ENCODE data around the gene RTBDN. TPM values are rescaled to one million over a fixed set of nuclear protein-coding genes. Genes with fewer than 3 reads are reported as not detected.
A peak's percentile ranks its signal among the peaks of the same experiment; 100 is the strongest.

RTBDN gene
- total RNA-seq, 1 donor from 2014 or later, result 4.8 TPM

GRCh38 chr19:12842511-12842910 is 8.1 kb upstream of the RTBDN start:
- peak overlapping the region; percentile 56 for H3K4me3 Mint-ChIP-seq (ENCODE audit: unreplicated experiment)
- peak overlapping the region; percentile 74 for H3K27ac Mint-ChIP-seq (ENCODE audit: unreplicated experiment)
- H3K36me3 Mint-ChIP-seq (ENCODE audit: unreplicated experiment), result peaks cover 12% of the 10 kb centered on the region
- peaks cover 42% of the 10 kb centered on the region for H3K4me1 Mint-ChIP-seq (ENCODE audit: low read depth, unreplicated experiment)
- DNase-seq, result no peak
- peaks cover 26% of the 10 kb centered on the region for H3K27me3 Mint-ChIP-seq (ENCODE audit: unreplicated experiment)
- no peak for TF ChIP-seq CTCF (IDR thresholded peaks at IDR 0.05; ENCODE audit: partially characterized antibody, unreplicated experiment)
- peaks cover 26% of the 10 kb centered on the region for H3K9me3 Mint-ChIP-seq (ENCODE audit: unreplicated experiment)

- TF ChIP-seq CTCF (IDR thresholded peaks at IDR 0.05; ENCODE audit: partially characterized antibody, unreplicated experiment), result no peak
- Mint-ChIP-seq H3K27ac (ENCODE audit: unreplicated experiment) (peak overlapping the region; percentile 98), H3K36me3 (ENCODE audit: unreplicated experiment) (peaks cover 12% of the 10 kb centered on the region), H3K27me3 (ENCODE audit: unreplicated experiment) (peaks cover 33% of the 10 kb centered on the region), H3K4me1 (ENCODE audit: low read depth, unreplicated experiment) (peaks cover 47% of the 10 kb centered on the region), H3K9me3 (ENCODE audit: unreplicated experiment) (peaks cover 28% of the 10 kb centered on the region), H3K4me3 (ENCODE audit: unreplicated experiment) (peak overlapping the region; percentile 95)
- peak; percentile 99 for DNase-seq
These were observed 6.7 kb upstream of the RTBDN start for GRCh38 chr19:12841094-12841493.

DNA sequence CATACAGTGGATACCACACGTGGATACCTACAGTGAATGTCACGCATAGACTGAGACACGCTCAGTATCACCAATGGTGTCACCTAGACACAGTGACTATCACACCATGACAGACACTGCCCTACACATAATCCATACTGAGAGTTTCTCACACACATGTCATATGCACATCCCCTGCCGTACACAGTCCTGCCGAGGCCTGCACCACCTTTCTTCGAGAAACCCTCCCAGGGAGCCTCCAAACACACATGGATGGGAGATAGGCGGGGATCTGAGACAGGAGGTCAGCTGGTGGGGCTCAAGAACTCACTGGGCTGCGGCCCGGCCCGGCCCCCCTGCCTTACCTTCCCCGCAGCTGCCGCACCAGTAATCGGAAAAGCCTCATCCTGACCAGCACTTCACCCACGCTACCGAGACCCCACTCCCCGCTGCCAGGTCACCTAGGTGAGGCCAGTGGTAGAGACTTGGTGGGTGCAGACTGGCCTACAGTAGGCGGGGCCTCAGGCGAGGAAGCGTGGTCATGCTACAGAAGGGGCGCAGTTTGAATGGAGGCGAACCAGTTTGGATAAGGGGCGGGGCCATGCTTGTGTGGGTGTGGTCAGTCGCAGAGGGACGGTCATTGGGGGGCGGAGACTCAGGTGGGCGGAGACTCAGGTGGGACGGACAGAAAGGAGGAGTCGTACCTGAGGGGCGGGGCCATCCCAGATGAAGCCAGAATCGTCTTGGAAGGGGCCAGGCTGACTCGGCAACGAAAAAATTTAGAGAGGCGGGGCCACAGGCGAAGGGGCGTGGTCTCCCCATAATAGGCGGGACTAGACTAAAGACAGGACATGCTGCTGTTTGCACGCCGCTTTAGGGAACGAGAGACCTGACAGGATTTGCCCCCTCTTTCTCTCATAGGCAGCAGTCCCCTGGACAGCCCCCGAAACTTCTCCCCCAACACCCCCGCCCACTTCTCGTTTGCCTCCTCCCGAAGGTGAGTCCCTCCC is 6.0 kb upstream of the RTBDN start:
- Mint-ChIP-seq H3K36me3 (ENCODE audit: unreplicated experiment) (peaks cover 12% of the 10 kb centered on the region), H3K27ac (ENCODE audit: unreplicated experiment) (peak overlapping the region; percentile 98), H3K27me3 (ENCODE audit: unreplicated experiment) (peaks cover 33% of the 10 kb centered on the region), H3K4me3 (ENCODE audit: unreplicated experiment) (peak overlapping the region; percentile 95), H3K4me1 (ENCODE audit: low read depth, unreplicated experiment) (peaks cover 47% of the 10 kb centered on the region), H3K9me3 (ENCODE audit: unreplicated experiment) (peaks cover 28% of the 10 kb centered on the region)
- no peak for TF ChIP-seq CTCF (IDR thresholded peaks at IDR 0.05; ENCODE audit: partially characterized antibody, unreplicated experiment)
- peak; percentile 98 for DNase-seq

- TF ChIP-seq CTCF (IDR thresholded peaks at IDR 0.05; ENCODE audit: partially characterized antibody, unreplicated experiment), result no peak
- peaks cover 12% of the 10 kb centered on the region for H3K36me3 Mint-ChIP-seq (ENCODE audit: unreplicated experiment)
- peaks cover 25% of the 10 kb centered on the region for H3K9me3 Mint-ChIP-seq (ENCODE audit: unreplicated experiment)
- H3K4me1 Mint-ChIP-seq (ENCODE audit: low read depth, unreplicated experiment), result peaks cover 43% of the 10 kb centered on the region
- H3K27me3 Mint-ChIP-seq (ENCODE audit: unreplicated experiment), result peaks cover 33% of the 10 kb centered on the region
- H3K4me3 Mint-ChIP-seq (ENCODE audit: unreplicated experiment), result peak overlapping the region; percentile 95
- peak overlapping the region; percentile 98 for H3K27ac Mint-ChIP-seq (ENCODE audit: unreplicated experiment)
- peak; percentile 47 for DNase-seq
These were observed 4.7 kb upstream of the RTBDN start for GRCh38 chr19:12838886-12839756.
